ENCODE measurements around the gene USH2A. TPM values are rescaled to one million over a fixed set of nuclear protein-coding genes. Genes with fewer than 3 reads are reported as not detected.
A peak's percentile ranks its signal among the peaks of the same experiment; 100 is the strongest.

The USH2A gene
- total RNA-seq, 1 experiment from 2014 or later = not detected

DNA sequence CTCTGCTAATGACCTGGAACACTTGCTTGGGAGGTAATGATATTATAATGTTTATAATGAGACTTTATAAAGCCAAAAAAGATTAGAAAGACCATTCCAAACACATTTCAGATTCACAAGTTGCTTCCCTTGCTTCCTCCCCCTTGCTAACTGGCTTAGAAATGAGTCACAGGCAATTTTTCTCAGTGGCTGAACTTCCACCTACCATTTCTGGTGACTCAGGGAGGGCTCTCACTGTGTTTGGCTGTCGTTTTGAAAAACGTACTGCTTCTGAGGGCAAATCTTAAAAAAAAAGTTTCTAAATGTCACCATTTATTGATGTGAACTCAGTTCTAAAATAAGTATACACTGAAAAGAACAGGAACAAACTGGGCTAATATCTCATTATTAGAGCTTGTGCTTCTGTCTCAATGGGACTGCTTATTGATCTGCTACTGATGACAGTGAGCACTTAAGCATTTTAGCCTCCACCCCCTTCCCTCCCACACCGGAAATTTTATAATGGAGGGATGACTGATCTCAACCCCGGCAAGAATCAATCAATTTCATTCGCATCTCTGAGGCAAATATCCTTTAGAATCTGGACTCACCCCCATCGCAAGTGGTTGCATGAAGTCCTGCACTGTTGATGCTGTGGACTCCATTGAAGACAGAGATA is 577.9 kb downstream of the USH2A start:
- Histone ChIP-seq H3K9me2 (ENCODE audit: insufficient read depth) (no peaks in the 10 kb centered on the region), H3K27me3 (ENCODE audit: insufficient read depth, low read length) (no peaks in the 10 kb centered on the region), H3K79me2 (ENCODE audit: insufficient read depth, low read length) (no peaks in the 10 kb centered on the region), H3K4me1 (ENCODE audit: control insufficient read depth in 1 of 2, insufficient read depth in 2 of 2, low read length in 2 of 2) (0 out of 4 replicates have a peak, but pooled peaks cover 0 to 9% of the 10 kb centered on the region in 2 experiments), H3K9me3 (ENCODE audit: control insufficient read depth in 1 of 2, insufficient read depth in 1 of 2, low read depth in 1 of 2, low read length in 2 of 2) (no peaks in the 10 kb centered on the region), H3K27ac (ENCODE audit: low read depth, low read length) (no peak overlapping the region), H3K36me3 (ENCODE audit: control insufficient read depth in 1 of 2, insufficient read depth in 2 of 2, low read length in 2 of 2) (no peaks in the 10 kb centered on the region), H3K9ac (ENCODE audit: low read length) (no peak overlapping the region), H2AFZ (ENCODE audit: low read depth, low read length, poor library complexity, severe bottlenecking) (peak overlapping the region; percentile 48), H3K4me2 (ENCODE audit: low read length) (peak overlapping the region; percentile 29), H4K20me1 (ENCODE audit: insufficient read depth) (no peaks in the 10 kb centered on the region), H3K4me3 (replicated peaks in 1 of 2; ENCODE audit: low read depth in 1 of 2, low read length in 2 of 2) (no peak overlapping the region)
- peak; percentile 67 for ATAC-seq
- ChIA-PET RAD21 (ENCODE audit: low non-redundant PET in 1 of 2, low total read pairs in 2 of 2, uncharacterized antibody in 2 of 2, unreplicated experiment in 2 of 2) (no interaction called here), POLR2A (no interaction called here), CTCF (no interaction called here)
- DNase-seq (ENCODE audit: low read depth, low spot score) = peak; percentile 16
- no TSS peak for BruUV-seq (replicated peaks)
- TF ChIP-seq FOSL1 (IDR thresholded peaks at IDR 0.05; ENCODE audit: low read depth) (peak; percentile 34; the same call in 1 of the 2 replicates), ZNF274 (IDR thresholded peaks at IDR 0.05; ENCODE audit: low read depth, low read length) (no peak), EGR1 (IDR thresholded peaks at IDR 0.05; ENCODE audit: low read depth) (peak; percentile 24; the same call in 1 of the 2 replicates), RAD21 (IDR thresholded peaks at IDR 0.05; ENCODE audit: low read depth) (no peak), SRF (IDR thresholded peaks at IDR 0.05; ENCODE audit: low read depth) (no peak), JUND (IDR thresholded peaks at IDR 0.05) (no peak), POLR2AphosphoS5 (IDR thresholded peaks at IDR 0.05; ENCODE audit: low read depth, low read length) (no peak)
- TF ChIP-seq, protein P1, sequence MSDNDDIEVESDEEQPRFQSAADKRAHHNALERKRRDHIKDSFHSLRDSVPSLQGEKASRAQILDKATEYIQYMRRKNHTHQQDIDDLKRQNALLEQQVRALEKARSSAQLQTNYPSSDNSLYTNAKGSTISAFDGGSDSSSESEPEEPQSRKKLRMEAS (IDR thresholded peaks at IDR 0.05) = no peak
- intact Hi-C loops (cut with micrococcal nuclease) = no loop called here

DNA sequence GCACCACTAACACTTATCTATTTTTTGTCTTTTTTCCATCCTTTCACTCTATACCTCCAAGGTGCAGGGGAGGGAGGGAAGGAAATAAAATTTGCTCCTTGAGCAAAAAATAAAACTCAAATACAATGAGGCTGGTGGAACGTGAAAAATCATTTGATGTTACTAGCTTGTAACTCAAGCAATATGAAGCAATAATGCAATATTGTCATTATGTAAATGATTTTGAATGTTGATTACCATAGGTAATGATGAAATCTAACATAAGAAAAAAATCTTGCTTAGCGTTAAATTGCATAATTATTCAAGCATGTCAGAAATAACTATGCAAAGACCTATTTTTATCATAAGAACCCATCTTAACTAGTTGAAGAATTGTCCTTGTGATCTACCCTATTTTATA is 578.5 kb downstream of the USH2A start:
- H3K9me2 ChIP-seq (ENCODE audit: insufficient read depth) = no peaks in the 10 kb centered on the region
- no TSS peak for BruUV-seq (replicated peaks)
- intact Hi-C loops (cut with micrococcal nuclease) = no loop called here
- RAD21 ChIA-PET (ENCODE audit: low non-redundant PET in 1 of 2, low total read pairs in 2 of 2, uncharacterized antibody in 2 of 2, unreplicated experiment in 2 of 2) = no interaction called here
- no peak overlapping the region for H3K4me3 ChIP-seq (replicated peaks in 1 of 2; ENCODE audit: low read depth in 1 of 2, low read length in 2 of 2)
- no peaks in the 10 kb centered on the region for H3K27me3 ChIP-seq (ENCODE audit: insufficient read depth, low read length)
- H3K4me2 ChIP-seq (ENCODE audit: low read length) = peak overlapping the region; percentile 29
- no peaks in the 10 kb centered on the region for H3K9me3 ChIP-seq (ENCODE audit: control insufficient read depth in 1 of 2, insufficient read depth in 1 of 2, low read depth in 1 of 2, low read length in 2 of 2)
- no peak overlapping the region for H3K27ac ChIP-seq (ENCODE audit: low read depth, low read length)
- CTCF ChIA-PET = no interaction called here
- H3K79me2 ChIP-seq (ENCODE audit: insufficient read depth, low read length) = no peaks in the 10 kb centered on the region
- ATAC-seq = no peak
- H3K36me3 ChIP-seq (ENCODE audit: control insufficient read depth in 1 of 2, insufficient read depth in 2 of 2, low read length in 2 of 2) = no peaks in the 10 kb centered on the region
- DNase-seq (ENCODE audit: low read depth, low spot score) = no peak
- no peak overlapping the region for H2AFZ ChIP-seq (ENCODE audit: low read depth, low read length, poor library complexity, severe bottlenecking)
- POLR2A ChIA-PET = no interaction called here
- H3K4me1 ChIP-seq (ENCODE audit: control insufficient read depth in 1 of 2, insufficient read depth in 2 of 2, low read length in 2 of 2) = 0 out of 4 replicates have a peak, but pooled peaks cover 0 to 9% of the 10 kb centered on the region in 2 experiments
- no peaks in the 10 kb centered on the region for H4K20me1 ChIP-seq (ENCODE audit: insufficient read depth)
- no peak overlapping the region for H3K9ac ChIP-seq (ENCODE audit: low read length)
- no peak for TF ChIP-seq YY1 (IDR thresholded peaks at IDR 0.05; ENCODE audit: extremely low read depth, insufficient replicate concordance, low read depth, low read length)
- TF ChIP-seq SP1 (IDR thresholded peaks at IDR 0.05; ENCODE audit: low read depth) = no peak
- TF ChIP-seq POLR2AphosphoS5 (IDR thresholded peaks at IDR 0.05; ENCODE audit: low read depth, low read length) = no peak
- TF ChIP-seq EZH2phosphoT487 (IDR thresholded peaks at IDR 0.05; ENCODE audit: borderline replicate concordance) = no peak
- no peak for TF ChIP-seq EZH2 (IDR thresholded peaks at IDR 0.05)
- TF ChIP-seq, protein P2, sequence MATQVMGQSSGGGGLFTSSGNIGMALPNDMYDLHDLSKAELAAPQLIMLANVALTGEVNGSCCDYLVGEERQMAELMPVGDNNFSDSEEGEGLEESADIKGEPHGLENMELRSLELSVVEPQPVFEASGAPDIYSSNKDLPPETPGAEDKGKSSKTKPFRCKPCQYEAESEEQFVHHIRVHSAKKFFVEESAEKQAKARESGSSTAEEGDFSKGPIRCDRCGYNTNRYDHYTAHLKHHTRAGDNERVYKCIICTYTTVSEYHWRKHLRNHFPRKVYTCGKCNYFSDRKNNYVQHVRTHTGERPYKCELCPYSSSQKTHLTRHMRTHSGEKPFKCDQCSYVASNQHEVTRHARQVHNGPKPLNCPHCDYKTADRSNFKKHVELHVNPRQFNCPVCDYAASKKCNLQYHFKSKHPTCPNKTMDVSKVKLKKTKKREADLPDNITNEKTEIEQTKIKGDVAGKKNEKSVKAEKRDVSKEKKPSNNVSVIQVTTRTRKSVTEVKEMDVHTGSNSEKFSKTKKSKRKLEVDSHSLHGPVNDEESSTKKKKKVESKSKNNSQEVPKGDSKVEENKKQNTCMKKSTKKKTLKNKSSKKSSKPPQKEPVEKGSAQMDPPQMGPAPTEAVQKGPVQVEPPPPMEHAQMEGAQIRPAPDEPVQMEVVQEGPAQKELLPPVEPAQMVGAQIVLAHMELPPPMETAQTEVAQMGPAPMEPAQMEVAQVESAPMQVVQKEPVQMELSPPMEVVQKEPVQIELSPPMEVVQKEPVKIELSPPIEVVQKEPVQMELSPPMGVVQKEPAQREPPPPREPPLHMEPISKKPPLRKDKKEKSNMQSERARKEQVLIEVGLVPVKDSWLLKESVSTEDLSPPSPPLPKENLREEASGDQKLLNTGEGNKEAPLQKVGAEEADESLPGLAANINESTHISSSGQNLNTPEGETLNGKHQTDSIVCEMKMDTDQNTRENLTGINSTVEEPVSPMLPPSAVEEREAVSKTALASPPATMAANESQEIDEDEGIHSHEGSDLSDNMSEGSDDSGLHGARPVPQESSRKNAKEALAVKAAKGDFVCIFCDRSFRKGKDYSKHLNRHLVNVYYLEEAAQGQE (IDR thresholded peaks at IDR 0.05; ENCODE audit: low read depth) = no peak
- TF ChIP-seq, protein P3, sequence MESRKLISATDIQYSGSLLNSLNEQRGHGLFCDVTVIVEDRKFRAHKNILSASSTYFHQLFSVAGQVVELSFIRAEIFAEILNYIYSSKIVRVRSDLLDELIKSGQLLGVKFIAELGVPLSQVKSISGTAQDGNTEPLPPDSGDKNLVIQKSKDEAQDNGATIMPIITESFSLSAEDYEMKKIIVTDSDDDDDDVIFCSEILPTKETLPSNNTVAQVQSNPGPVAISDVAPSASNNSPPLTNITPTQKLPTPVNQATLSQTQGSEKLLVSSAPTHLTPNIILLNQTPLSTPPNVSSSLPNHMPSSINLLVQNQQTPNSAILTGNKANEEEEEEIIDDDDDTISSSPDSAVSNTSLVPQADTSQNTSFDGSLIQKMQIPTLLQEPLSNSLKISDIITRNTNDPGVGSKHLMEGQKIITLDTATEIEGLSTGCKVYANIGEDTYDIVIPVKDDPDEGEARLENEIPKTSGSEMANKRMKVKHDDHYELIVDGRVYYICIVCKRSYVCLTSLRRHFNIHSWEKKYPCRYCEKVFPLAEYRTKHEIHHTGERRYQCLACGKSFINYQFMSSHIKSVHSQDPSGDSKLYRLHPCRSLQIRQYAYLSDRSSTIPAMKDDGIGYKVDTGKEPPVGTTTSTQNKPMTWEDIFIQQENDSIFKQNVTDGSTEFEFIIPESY (IDR thresholded peaks at IDR 0.05; ENCODE audit: extremely low read depth, insufficient replicate concordance, low read length) = no peak
- TF ChIP-seq, protein P1 (IDR thresholded peaks at IDR 0.05) = no peak
- no peak for TF ChIP-seq SIN3A (IDR thresholded peaks at IDR 0.05; ENCODE audit: low read depth)

Data from HCT116 (cell line).